Measurements from ENCODE around the gene SIRPG. TPM values are rescaled to one million over a fixed set of nuclear protein-coding genes. Genes with fewer than 3 reads are reported as not detected.

Gene SIRPG
- total RNA-seq: not detected

- TF ChIP-seq CTCF (IDR thresholded peaks at IDR 0.05; ENCODE audit: low read depth): no peak
Observed at GRCh38 chr20:1657556-1658334, at the start of gene SIRPG. SIRPG (minus strand) TSS chr20:1657779; CDS start chr20:1657714, 65 bp downstream.

DNA sequence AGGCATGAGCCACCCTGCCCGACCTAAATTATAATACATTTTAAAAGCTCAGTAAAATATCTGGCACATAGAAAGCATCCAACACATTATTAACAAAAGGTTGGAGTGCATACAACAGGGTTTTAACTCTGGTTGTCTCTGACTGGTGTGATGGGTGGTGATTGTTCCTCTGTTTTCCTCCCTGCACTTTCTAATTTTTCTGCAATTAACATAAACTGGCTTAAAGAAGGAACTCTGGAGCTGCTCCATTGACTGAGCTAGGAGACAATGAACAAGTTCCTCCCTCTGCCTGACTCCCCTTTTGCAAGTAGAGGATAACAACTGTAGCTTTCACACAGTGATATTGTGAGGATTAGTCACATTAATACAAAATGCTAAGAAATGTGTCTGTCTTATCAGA lies 48.5 kb upstream of the SIRPG start:
- TF ChIP-seq CTCF (IDR thresholded peaks at IDR 0.05; ENCODE audit: low read depth): no peak

DNA sequence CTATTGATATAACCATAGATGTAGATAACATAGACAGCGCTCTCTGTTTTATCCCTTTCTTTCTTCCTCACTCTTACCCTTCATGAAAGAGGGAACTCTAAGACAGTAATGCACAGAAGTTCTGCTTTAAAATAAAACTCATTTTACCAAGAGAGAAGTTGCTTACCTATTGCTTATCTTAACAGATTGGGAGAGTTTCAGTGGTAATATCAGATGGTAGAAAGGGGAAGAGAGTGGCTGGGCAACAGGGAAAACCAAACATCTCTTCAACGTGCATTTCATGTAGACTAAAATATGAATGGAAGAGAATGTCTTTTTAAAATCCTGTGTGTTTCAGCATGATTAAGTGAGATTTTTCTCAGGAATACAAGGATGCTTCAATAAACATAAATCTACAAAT lies 45.3 kb upstream of the SIRPG start:
- no peak for TF ChIP-seq CTCF (IDR thresholded peaks at IDR 0.05; ENCODE audit: low read depth)

DNA sequence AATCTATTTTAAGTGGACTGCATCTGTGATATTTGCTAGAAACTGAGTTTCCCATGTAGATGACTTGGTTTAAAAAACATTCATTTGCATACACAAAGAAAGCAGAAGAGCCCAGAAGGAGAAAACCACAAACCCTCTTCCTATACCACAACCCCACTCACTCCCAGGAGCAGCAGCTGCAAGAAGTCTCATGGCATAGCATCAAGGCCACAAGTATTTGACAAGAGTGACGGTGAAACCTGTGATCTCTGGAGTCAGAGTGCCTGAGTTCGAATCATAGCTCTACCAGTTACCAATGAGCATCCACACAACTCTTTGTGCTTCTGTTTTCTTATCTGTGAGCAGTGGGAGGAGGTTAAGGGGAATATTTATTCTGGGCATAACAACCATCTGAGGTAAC lies 44.7 kb upstream of the SIRPG start:
- no peak for TF ChIP-seq CTCF (IDR thresholded peaks at IDR 0.05; ENCODE audit: low read depth)

GRCh38 chr20:1700990-1701389 lies 43.4 kb upstream of the SIRPG start:
- no peak for TF ChIP-seq CTCF (IDR thresholded peaks at IDR 0.05; ENCODE audit: low read depth)

DNA sequence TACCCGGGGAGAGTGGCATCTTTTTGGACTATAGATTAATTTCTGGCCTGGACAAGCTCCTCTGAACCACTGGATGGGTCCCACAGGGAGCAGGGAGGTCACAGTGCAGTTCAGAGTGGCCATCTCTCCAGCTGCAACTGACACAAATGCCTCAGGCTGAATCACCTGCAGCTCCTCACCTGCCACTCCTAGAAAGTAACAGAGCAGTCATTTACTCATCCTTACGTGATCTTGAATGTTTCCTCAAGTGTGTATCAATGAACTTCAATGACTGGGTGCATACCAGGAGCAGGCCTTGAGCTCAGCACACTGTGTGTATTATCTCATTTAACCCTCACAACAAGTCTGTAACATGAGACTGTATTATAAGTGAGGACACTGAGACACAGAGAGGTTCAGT lies 40.0 kb upstream of the SIRPG start:
- no peak for TF ChIP-seq CTCF (IDR thresholded peaks at IDR 0.05; ENCODE audit: low read depth)

- no peak for TF ChIP-seq CTCF (IDR thresholded peaks at IDR 0.05; ENCODE audit: low read depth)
Observed at GRCh38 chr20:1696521-1697209, 39.1 kb upstream of the SIRPG start.

All from subcutaneous adipose tissue (tissue), 4 donors.